Coronary artery (tissue), 2 donors: Measurements from ENCODE around the gene SNTA1.
"Not testable (repeated sequence)": the region's sequence is repeated elsewhere in the genome, so short reads cannot be mapped to it uniquely, and the experiment has no call there.

Experiments used
- DNase-seq: peaks from one replicate; pipeline ENCODE4 v3.0.0-alpha.2; 2017; ENCODE audit warnings: low spot score
- H3K27ac ChIP-seq, 2 donors: fragments of 200-600 bp; sonication (generic); one replicate each; pipeline ENCODE4 v1.5.1; 2016 to 2019
- H3K4me3 ChIP-seq: fragments of 200-600 bp; sonication (generic); 2 replicates; pipeline ENCODE4 v1.5.1; 2016; ENCODE audit warnings: mild to moderate bottlenecking, moderate library complexity
- CTCF ChIP-seq: fragments of 200-600 bp; sonication (generic); IDR thresholded peaks from one replicate; pipeline ENCODE4 v1.5.1; 2019; ENCODE audit warnings: antibody characterized with exemption

The SNTA1 gene

GRCh38 chr20:33474097-33474873 is 30.7 kb upstream of the SNTA1 start:
- Histone ChIP-seq H3K27ac (no peak overlapping the region), H3K4me3 (no peak overlapping the region)
- no peak for DNase-seq
- no peak for TF ChIP-seq CTCF

DNA sequence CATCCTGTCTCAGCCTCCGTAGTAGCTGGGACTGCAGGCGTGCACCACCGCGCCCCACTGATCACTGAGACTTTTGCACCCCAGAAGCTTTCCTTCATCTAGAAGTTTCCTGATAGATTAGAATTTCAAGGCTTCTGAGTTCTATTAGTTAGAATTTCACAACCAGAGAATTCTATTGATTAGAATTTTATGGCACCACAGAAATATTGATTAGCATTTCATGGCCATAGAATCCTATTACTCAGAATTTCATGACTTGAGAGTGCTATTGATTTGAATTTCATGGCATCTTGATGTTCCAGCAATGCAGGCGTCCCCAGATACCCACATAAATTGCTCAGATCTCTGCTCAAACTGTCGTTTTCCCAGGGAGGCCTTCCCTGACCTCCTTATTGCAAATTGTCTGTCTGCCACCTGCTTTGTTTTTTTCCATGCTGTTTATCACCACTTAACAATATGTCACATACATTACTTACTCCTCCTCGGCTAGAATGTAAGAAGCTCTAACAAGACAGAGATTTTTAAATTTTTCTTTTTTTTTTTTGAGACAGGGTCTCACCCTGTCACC is 29.4 kb upstream of the SNTA1 start:
- TF ChIP-seq CTCF: no peak
- Histone ChIP-seq H3K27ac (no peak overlapping the region), H3K4me3 (no peak overlapping the region)
- no peak for DNase-seq

DNA sequence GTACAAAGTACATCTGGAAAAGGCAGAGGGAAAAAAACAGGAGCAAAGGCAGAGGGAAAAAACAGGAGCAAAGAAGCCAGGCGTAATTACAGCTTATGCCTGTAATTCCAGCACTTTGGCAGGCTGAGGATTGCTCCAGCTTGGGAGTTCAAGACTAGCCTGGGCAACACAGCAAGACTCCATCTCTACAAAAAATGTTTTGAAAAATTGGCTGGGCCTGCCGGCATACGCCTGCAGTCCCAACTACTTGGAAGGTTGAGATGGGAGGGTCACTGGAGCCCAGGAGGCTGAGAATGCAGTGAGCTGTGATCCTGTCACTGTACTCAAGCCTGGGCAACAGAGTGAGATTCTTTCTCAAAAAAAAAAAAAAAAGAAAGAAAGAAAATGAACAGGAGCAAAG is 27.3 kb upstream of the SNTA1 start:
- no peak overlapping the region for H3K4me3 ChIP-seq
- no peak for DNase-seq
- H3K27ac ChIP-seq: no peak overlapping the region
- TF ChIP-seq CTCF: no peak

DNA sequence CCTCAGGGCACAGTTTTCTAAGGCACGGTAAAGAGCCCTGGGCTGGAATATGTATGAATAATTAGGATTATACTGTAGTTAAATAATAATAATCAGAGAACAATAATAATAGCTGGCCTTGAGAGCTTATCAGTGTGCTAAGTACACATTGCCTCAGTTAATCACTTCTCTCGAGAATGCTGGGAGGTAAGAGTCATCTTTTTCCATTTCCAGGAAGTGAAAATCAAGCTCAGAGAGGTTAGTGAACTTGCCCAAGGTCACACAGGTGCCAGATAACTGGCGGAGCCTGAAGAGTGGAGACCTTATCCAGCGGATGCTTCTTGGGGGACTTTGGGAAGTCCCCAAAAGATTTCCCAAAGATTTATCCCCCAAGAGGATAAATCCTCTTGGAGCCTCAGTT is 26.9 kb upstream of the SNTA1 start:
- DNase-seq: no peak
- Histone ChIP-seq H3K27ac (no peak overlapping the region), H3K4me3 (no peak overlapping the region)
- no peak for TF ChIP-seq CTCF

DNA sequence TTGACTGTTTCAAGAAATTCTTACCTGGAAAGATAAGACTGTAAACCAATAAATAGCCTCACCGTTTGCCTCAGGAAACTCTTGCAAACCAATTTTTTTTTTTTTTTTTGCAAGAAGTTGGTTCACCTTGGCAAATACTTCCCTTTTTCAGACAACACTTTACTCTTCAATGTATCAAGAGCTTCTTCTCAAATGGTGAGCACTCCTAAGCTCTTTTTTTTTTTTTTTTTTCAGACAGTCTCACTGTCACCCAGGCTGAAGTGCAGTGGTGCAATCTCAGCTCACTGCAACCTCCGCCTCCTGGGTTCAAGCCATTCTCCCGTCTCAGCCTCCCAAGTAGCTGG is 22.7 kb upstream of the SNTA1 start:
- TF ChIP-seq CTCF: no peak
- Histone ChIP-seq H3K4me3 (no peak overlapping the region), H3K27ac (no peak overlapping the region)
- DNase-seq: no peak

- no peak for DNase-seq
- no peak overlapping the region for H3K4me3 ChIP-seq
- TF ChIP-seq CTCF: no peak
- H3K27ac ChIP-seq: no peak overlapping the region
Measured at GRCh38 chr20:33465481-33466302, 22.1 kb upstream of the SNTA1 start.

DNA sequence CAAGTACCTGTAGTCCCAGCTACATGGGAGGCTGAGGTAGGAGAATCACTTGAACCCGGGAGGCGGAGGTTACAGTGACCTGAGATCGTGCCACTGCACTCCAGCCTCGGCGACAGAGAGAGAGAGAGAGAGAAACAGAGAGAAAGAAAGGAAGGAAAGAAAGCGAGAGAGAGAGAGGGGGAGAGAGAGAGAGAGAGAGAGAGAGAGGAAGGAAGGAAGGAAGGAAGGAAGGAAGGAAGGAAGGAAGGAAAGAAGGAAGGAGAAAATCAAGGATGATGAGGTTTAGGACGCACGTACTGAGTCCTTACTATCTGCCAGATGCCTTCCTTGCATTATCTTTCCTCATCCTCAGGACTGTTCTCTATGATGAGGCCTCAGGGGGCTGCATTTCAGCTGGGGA is 21.2 kb upstream of the SNTA1 start:
- H3K27ac ChIP-seq, DNase-seq, H3K4me3 ChIP-seq: not testable (repeated sequence)
